GM23248 (cell line): ENCODE data around the gene ARHGAP26.
"Not testable (repeated sequence)": the region's sequence is repeated elsewhere in the genome, so short reads cannot be mapped to it uniquely, and the experiment has no call there.

Experiments used
- EZH2 ChIP-seq: fragments of 200-600 bp; sonication (generic); IDR thresholded peaks from 2 replicates; pipeline ENCODE4 v1.6.1; 2018; ENCODE audit warnings: antibody characterized with exemption, mild to moderate bottlenecking; ENCODE audit not compliant: insufficient read depth, poor library complexity, severe bottlenecking
- EZH2phosphoT487 ChIP-seq: fragments of 200-600 bp; sonication (generic); IDR thresholded peaks from 2 replicates; pipeline ENCODE4 v1.6.1; 2018; ENCODE audit warnings: antibody characterized with exemption, moderate library complexity, mild to moderate bottlenecking, low read depth; ENCODE audit not compliant: insufficient read depth

GRCh38 chr5:143118818-143119217, 348.6 kb downstream of the ARHGAP26 start:
- not testable (repeated sequence) for TF ChIP-seq EZH2, EZH2phosphoT487
